DMS53 treated with DMSO at 0.1 percent for 48 hours (cell line): Measurements from ENCODE around the gene RAC2.
A peak's percentile ranks its signal among the peaks of the same experiment; 100 is the strongest.
"Not testable (repeated sequence)": the region's sequence is repeated elsewhere in the genome, so short reads cannot be mapped to it uniquely, and the experiment has no call there.

Source experiments
- DNase-seq: peaks from one replicate; lab custom pipeline; 2025; ENCODE audit not compliant: unreplicated experiment; lab: John Stamatoyannopoulos, UW

The RAC2 gene

DNA sequence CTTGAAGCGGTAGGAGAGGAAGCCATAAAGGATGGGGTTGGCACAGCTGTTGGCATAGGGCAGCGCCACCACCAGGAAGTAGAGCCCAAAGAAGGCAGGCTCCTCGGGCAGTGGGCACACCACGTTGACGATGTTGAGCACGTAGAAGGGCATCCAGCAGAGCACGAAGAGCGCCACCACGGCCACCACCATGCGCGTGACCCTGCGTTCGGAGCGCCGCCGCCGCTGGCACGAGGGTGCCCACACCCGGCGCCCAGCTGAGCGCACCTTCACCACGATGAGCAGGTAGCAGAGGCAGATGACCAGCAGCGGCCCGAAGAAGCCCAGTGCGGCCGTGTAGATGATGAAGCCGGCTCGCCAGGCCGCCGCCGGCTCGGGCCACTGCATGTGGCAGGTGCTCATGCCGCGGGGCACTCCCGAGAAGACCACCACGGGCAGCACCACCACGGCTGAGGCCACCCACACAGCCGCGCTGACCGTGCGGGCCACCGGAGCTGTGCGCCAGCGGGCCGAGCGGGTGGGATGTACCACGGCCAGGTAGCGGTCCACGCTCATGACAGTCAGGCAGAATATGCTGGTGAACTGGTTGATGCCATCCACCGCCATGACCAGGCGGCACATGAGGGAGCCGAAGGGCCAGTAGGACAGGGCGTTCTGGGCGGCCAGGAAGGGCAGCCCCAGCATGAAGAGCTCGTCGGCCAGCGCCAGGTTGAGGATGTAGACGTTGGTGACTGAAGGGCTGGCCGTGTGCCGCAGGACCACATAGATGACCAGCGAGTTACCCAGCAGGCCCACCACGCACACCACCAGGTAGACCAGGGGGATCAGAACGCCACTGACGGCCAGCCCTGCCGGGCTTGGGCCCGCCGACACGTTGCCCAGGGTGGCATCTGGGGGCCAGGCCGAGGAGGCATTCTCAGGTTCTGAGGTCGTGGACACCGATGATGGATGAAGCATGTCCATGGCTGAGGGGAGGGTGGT lies 36.9 kb downstream of the RAC2 start:
- no peak for DNase-seq

DNA sequence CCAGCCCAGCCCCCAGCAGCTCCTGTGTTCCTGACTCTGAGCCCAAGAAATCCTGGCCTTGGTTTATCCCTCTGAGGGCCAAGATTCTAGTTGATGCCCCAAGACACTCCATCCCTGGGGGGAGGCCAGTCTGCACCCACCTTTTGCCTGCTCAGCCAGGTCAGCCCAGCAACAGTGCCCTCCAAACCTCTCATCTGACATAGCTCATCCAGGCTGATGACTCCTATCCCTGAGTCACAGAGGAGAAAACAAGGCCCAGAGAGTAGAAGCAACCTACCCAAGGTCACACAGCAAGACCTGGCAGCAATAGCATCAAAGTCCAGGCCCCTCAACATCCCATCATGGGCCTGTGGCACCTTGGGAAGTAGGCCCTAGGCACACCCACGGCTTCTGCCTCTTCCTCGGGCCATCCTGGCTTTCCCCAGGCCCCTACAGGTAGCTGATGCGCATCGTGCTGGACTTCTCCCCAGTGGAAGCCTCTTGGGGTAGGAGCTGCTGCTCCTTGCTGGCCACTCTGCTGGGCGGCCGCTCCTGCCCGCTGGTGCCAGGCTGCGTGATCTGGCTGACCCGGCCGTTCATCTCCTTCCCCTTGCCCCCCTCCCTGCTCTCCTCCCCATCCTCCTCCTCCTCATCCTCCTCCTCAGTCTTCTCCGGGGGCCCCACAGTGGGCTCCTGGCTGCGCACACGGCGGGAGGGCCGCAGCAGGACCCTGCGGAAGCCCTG lies 37.8 kb downstream of the RAC2 start:
- no peak for DNase-seq

DNA sequence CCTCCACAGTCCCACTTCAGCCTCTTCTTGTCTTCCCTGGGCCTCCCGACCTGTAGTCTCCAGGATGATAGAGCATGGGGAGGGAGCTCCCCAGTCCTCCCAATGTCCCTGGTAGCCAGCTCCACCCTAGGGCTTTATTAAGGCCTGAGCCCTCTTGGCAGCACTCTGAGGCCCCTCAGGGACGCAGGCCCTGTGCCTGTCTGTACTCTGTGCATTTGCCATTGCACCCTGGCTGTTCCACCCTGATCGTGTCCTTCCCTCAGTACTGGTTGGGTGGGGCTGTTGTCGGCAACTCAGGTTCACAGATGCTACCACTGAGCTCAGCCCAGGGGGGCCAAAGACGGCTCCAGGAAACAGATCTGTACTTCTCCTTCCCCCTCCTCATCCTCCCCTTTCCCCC lies 39.0 kb downstream of the RAC2 start:
- DNase-seq = no peak

DNA sequence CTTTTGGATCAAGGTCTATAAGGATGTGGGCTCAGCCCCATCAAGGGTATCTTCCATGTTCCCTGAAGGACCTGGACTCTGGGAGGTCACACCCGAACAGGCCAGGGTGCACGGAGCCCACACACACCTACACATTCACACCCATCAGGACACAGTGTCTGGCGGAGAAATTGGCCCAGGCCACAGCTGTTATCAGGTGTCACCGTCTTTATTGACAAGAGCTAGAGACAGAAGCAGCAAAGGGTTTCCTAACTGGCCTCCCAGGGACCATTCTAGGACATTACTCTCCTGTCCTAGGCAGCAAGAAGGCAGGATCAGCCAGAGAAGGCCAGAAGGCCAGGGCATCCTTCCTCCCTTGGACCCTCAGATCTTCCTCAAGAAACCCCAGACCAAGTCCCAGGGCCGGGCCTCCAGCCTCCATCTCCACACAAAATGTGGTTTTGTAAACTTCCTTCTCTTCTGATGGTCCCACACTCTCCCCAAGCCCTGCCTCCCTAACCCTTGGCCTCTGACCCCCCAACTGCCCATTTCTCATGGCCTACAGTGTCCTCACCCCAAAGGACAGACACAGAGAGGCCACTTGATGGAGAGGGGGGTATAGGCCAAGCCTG lies 39.9 kb downstream of the RAC2 start:
- DNase-seq = no peak

DNA sequence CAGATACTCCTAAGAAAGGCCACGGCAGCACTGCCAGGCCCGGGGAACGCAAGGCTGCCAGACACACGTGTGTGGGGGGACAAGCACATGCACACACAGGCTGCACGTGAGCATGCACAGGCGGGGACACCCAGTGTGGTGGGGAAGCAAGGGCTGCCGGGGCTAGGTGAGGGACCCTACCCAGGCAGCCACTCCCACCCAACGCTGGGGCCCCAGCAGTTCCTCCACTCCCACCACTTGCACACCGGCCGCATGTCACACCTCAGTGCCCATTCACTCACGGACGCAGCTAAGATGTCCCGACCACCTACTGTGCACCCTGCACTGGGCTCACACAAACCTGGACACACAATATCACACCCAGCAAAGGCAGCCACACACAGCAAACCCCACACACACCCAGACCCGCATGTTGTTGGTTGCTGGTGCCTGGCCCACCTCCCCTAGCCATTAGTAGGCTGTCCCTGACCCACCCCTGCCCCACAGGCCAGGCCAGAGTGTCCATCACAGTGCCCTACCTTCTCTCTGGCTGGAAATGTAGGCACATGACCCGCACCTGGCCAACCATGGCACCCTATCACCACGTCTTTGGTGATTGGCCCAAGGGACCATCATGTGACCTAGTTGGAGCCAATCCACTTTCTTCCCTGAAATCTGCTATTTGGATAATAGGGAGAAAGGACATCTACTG lies 40.6 kb downstream of the RAC2 start:
- DNase-seq = no peak

DNA sequence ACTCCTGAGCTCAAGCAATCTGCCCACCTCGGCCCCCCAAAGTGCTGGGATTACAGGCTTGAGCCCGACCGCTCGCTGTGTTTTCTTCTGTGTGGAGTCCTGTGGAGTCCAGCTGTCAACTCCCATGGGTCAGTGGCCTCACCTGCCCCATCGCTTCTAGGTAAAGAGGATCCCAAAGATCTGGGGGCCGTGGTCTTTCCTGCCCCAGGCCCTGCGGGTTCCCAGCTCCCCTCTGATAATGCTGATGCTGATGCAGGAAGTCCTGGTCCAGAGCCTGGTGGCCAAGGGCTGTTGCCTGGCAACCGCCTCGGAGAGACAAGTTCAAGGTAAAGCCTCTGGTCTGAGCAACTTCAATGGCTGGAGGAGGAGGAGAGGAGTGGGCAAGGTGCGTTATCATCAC lies 41.4 kb downstream of the RAC2 start:
- DNase-seq = no peak

DNA sequence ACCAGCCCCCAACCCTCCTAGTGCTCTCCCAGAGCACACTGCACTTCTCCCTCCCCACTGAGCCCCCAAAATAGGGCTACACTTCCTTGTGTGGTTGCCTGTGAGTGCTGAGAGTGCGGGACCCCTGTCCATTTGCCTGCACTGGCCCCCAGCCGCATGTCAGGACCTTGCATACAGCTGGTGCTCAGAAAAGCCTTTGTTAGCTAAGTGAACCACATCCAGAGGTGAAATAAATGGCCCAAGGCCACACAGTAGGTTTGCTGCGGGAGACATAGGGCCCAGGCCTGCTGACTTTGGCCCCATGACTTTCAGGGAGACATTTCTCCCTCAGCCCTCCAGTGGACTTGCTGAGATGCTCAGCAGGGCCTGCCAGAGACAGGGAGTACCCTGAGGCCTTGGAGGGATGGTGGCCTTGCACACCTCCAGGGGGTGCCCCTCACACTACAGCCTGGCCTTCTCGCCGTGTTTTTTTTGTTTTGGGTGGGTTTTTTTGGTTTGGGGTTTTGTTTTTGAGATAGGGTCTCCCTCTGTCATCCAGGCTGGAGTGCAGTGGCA lies 42.0 kb downstream of the RAC2 start:
- no peak for DNase-seq

DNA sequence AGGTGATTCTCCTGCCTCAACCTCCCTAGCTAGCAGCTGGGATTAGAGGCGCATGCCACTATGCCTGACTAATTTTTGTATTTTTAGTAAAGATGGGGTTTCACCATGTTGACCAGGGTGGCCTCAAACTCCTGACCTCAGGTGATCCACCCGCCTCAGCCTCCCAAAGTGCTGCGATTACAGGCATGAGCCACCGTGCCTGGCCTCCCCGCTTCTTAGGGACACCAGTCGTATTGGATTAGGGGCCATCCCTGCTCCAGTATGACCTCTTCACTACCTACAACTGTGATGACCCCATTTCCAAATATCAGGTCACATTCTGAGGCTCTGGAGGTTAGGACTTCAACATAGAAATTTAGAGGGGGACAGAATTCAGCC lies 42.6 kb downstream of the RAC2 start:
- not testable (repeated sequence) for DNase-seq

DNA sequence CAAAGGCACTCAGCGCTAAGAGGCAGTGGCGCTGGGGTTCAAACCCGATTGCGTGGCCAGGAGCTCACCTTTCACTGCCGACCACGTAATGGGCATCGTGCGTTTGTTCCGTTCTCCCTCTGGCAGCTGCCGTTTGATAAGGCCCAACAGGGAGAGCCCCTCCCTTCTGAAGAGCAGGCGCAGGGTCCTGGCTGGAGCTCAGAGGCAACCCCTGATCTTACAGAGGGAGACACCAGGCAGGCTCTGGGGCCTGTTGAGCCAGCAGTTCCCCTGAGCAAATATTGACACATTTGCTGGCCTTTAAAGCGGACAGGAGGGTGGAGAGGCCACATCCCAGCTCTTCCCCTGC lies 44.3 kb downstream of the RAC2 start:
- DNase-seq = peak; percentile 15

DNA sequence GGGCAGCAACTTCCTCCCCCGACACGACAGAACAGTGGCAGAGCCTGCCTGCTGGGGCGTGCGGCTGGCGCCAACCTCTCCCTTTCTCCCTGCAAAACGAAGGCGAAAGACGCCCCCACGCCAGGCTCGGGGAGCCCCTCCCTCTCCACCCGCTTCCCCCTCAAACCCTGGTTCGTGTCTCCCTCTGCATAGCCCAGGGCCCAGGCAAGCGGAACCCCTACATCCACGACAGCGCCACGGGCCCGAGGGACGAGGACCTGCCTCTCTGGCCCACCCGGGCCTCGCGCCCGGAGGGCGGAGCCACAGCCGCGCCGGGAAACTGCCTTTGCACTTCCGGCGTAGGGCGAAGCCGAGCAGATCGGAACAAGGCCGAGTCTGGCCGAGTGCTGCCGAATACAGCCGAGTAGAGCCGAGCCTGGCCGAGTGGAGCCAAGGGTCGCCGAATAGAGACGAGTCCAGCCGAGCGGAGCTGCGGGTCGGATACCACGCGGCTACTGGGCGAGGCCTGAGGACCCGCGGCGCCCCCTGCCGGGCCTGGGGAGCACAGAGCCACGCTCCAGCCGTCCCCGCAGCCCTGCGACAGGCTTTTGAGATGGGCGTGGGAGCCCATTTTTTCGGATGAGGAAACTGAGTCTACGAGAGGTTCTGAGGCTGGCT lies 44.8 kb downstream of the RAC2 start:
- peak; percentile 33 for DNase-seq

DNA sequence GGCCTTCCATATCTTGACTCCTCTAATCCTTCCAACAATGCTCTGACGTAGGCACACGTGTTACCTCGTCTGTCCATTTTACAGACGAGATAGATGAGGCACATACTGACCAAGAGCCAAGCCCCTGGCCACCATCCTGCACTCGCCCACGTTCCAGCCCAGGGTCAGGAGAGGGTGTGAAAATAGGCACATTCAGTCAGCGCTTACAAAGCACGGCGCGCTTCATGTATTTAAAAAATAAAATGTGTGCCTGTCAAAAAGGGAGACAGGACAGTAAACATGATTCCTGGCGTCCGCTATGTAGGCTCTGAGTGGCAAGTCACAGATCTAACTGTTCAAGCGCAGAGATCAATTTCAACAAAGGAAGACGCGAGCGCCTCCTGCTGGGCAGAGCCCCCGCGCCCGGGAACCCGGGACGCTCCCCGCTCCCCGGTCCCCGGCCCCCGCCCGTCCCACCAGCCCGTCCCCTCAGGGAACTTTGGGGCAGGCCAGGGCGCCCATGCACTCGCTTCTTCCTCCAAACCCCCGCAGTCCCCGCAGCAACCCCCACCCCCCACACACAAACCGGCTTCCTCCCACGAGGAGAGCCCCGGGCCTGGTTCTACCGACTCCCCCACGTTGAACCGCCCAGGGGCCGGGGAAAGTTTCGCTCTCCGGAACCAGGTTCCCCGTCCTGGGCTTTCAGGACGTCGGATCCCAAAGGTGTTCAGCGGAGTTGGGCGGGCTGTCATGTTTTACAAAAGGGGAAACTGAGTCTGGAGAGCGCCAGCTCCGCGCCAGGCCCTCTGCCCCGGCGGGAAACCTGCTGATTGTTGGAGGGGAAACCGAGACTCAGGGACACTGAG lies 45.6 kb downstream of the RAC2 start:
- no peak for DNase-seq

DNA sequence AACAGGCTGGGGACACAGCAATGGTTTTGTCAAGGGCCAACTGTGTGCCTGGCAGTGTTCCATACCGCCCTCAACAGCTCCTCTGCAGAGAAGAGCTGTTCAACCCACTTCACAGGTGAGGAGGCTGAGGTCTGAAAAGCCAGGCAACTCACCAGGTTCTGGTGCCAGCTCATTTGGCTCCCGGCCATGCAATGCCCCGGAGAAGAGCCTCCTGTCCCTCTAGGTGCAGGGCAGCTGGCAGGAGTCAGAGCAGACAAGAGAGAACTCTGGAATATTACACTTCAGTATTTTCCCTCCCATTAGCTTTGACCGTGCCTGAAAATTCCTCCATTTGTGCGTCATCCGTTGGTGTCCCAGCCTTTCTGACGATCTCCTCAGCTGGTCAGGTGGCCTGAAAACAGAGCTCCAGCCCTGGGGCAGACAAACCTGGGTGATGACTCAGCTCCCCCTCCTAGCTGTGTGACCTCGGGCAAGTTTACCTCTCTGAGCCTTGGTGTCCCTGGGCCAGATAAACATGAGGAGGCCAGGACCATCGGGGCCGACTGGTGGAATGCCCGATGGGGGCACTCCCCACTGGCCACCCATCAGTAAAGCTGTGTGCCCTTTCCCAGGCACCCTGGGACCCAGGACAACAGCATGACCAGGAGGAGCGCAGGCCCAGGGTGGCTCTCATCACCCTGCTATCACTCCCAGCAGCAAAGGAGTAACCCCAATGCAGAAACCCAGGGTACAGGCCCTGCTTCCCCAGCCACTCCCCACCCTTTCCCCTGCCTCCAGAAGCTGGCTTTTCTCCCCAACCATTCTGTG lies 46.4 kb downstream of the RAC2 start:
- no peak for DNase-seq

DNA sequence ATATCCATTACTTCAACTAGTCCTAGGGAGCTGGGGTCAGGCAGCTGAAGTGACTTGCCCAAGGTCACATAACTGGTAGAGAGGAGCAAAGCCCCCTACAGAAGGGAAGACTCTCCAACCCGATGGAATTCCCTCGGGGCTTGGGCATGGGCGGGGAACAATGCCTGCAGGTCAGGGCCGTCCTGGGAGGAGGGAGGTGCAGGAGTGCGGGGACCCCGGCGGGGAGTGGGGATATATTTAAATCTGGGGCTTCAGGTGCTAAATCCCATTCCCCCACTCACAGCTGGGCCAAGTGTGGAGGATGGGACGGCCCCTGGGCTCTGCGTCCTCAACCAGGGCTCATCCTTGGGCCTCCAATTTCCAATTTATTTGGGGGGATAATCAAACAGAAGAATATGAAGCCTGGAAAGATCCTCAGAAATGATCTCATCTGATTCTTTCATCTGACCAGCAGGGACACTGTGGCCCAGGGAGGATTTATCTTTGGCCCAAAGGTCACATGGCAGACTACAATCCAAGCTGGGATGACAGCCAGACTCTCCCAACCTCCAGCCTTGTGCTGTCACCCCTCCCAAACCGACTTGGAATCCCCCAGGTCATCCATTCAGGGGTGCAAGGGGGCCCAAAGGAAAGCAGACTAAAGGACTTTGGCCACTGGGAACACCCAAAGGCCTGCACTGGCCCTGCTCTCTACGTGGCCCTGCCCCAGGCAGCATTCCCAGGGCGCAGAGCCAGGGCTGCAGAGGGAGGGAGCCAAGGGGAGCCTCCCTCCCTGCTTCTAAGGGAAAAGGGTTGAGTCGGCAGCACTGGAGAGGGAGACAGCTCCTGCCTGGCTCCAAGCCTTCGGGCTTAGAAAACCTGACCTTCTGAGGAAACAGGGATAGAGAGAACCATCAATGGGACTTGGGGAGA lies 47.3 kb downstream of the RAC2 start:
- DNase-seq = no peak

DNA sequence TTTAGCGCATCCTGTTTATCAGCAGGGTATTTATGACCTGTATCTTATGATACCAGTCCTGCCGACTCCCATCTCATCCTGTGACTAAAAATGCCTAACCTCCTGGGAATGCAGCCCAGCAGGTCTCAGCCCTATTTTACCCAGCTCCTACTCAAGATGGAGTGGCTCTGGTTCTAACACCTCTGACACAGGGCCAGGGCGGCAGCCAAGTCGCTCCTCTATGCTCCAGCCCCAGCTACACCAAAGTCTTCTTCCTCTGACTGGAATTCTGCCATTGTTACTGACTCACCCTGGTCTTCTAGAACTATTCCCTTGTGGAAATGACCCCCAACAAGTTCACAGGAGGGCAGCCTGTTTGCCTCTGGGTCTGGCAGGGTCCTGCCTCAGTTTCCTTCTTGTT lies 48.1 kb downstream of the RAC2 start:
- DNase-seq = no peak

DNA sequence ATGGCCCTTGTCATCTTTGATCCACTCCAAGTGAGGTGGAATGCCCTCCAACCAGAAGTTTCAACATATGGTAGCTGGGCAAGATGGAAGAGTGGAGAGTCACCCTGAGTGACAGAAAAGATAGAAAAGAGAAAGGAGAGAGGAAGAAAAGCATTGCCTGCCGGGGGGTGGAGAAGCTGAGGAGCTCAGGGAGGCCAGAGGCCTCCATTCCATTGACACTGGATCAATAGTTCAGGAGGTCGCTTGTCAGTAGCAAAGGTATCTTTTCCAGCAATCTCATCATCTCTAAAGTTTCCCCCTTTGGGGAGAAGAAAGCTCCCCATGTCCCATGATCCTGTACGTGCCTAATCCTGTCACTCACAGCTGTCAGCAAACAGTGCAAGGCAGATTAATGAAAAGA lies 49.3 kb downstream of the RAC2 start:
- DNase-seq = no peak

DNA sequence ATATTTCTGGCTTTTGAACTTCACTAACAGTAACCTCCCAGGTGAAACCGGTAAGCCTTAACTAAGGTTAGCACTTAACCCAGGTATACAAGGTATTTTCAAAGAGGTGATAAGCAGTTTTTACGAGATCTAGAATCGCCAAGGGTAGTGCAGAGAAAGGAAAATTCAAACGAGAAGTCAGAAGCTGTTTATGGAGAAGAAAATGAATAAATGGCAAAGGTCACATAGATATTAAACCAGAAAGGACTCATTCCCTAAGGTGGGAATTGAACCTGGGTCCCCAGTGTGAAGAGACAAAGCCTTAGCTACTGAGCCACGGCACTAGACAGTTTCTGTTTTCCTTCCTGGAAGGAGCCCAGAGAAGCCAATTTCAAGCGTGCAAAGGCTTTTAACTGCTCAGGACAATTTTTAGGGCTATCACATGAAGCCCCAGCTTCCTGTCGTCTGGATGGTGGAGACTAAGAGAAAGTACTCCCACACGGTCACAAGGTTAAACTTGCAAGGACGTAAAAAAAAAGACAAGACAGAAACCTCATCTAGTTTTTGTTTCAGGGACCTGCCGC lies 50.4 kb downstream of the RAC2 start:
- no peak for DNase-seq

DNA sequence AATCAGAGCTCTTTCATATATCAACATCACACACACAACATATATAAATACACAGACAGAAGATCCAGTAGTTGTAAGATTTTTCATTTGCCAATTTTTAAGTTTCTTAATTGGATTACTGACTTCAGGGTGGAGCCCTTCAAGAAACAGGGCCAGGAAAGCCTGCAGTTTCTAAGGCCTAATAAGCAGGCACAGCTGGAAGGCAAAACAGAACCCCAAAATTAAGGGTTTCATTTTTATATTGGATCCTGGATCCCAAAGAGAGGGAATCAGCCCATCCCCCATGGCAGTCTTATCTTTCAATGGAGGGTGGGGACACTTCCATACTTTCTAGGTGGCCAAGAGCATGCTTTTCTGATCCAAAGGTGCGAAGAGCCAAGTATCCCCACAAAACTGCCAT lies 51.3 kb downstream of the RAC2 start:
- DNase-seq = no peak

DNA sequence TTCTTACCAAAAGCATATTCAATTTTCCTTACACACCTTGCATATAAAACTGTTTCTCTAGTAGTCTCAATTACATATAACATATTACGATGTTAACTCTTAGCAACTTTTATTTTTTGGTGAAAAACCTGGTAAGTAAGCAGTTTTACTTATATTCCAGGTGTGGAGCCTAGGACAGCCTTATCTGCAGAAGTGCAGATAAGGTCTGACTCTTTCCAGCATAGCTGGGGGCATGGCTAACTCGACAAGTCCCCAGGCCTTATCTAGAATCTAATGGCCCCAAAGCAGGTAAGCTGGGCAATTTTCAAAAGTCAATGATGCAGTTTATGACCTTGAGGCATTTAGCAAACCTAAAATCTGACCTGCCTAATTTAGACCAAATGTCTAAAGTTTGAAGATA lies 51.9 kb downstream of the RAC2 start:
- no peak for DNase-seq
